ENCODE data around the gene FAM13A.
A peak's percentile ranks its signal among the peaks of the same experiment; 100 is the strongest.

The FAM13A gene

GRCh38 chr4:88775529-88775928 lies 281.5 kb downstream of the FAM13A start:
- H3K27me3 ChIP-seq (ENCODE audit: insufficient read depth, low read length): no peaks in the 10 kb centered on the region
- H3K36me3 ChIP-seq (ENCODE audit: insufficient read depth, low read depth, low read length): no peaks in the 10 kb centered on the region
- H3K4me3 ChIP-seq (ENCODE audit: low read length): no peak overlapping the region
- no peak overlapping the region for H3K27ac ChIP-seq (ENCODE audit: low read length)
- H3K9ac ChIP-seq (ENCODE audit: low read depth, low read length): no peak overlapping the region
- no peaks in the 10 kb centered on the region for H3K9me3 ChIP-seq (ENCODE audit: insufficient read depth, low read depth, low read length)
- H3K4me1 ChIP-seq (ENCODE audit: insufficient read depth, low read length): no peaks in the 10 kb centered on the region

DNA sequence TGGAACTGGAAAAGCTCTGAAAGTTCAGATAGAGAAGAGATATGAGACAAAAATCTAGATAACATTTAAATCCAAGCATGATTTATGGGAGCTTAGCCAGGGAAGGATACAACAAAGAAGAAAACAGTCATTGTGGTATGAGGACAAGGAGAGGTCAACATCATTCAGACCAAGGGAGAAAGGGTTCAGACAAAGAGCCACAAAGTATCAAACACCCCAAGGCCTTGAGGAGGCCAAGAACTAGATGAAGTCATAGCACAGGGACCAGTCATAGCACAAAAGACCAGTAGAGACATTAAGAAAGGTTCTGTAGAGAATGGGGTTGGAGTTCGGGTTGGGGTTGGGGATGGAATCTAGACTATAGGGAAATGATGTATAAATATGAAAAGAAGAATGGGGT lies 282.0 kb downstream of the FAM13A start:
- H3K9me3 ChIP-seq (ENCODE audit: insufficient read depth, low read depth, low read length): no peaks in the 10 kb centered on the region
- no peaks in the 10 kb centered on the region for H3K4me1 ChIP-seq (ENCODE audit: insufficient read depth, low read length)
- H3K4me3 ChIP-seq (ENCODE audit: low read length): no peak overlapping the region
- no peak overlapping the region for H3K27ac ChIP-seq (ENCODE audit: low read length)
- no peaks in the 10 kb centered on the region for H3K27me3 ChIP-seq (ENCODE audit: insufficient read depth, low read length)
- no peak overlapping the region for H3K9ac ChIP-seq (ENCODE audit: low read depth, low read length)
- no peaks in the 10 kb centered on the region for H3K36me3 ChIP-seq (ENCODE audit: insufficient read depth, low read depth, low read length)

DNA sequence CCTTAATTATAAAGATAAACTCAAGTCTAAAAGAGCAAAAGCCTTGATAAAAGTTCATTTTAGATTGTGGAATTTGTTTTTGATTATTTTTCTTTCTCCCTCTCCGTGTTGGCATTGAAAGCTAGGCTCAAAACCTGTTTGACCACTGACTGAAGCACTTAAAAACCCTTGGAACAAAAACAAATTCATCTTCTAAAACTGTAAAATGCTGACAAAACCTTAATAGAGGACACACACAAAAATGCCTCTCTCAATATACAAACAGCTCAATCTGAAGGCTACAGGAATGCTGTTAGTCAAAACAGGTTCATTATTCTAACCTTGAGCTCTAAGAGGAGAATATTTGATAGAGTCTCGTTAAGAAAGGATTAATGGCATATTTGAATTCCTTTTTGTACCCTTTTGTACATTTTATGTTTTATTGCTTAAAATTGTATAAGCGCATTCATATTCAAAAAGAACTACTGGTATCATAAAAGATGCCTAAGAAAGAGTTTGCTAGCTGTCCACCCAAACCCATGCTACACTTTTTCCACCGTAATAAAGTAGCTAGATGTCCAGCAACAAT lies 285.0 kb downstream of the FAM13A start:
- Histone ChIP-seq H3K27me3 (ENCODE audit: insufficient read depth, low read length) (no peaks in the 10 kb centered on the region), H3K9me3 (ENCODE audit: insufficient read depth, low read depth, low read length) (no peaks in the 10 kb centered on the region), H3K36me3 (ENCODE audit: insufficient read depth, low read depth, low read length) (0 out of 2 replicates have a peak, but pooled peaks cover 3% of the 10 kb centered on the region), H3K4me1 (ENCODE audit: insufficient read depth, low read length) (no peaks in the 10 kb centered on the region), H3K9ac (ENCODE audit: low read depth, low read length) (no peak overlapping the region), H3K27ac (ENCODE audit: low read length) (no peak overlapping the region), H3K4me3 (ENCODE audit: low read length) (no peak overlapping the region)

DNA sequence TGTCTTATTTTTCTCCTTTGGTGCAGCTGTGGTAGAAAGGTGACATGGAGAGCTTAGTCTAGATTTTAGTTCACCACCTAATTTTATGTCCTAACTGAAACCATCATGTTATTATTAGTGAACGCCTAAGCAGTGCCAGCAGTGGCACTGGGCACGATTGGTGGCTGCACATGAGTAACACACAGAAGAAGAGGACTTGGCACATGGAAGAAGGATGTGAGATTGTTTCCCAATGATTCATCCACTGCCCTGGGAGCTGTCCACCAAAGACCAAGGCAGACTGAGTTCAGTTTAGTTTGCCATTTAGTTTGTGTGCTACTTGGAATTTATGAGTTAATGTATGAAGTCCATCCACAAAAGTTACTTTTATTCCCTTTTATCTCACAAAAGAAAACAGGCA lies 291.3 kb downstream of the FAM13A start:
- Histone ChIP-seq H3K36me3 (ENCODE audit: insufficient read depth, low read depth, low read length) (0 out of 2 replicates have a peak, but pooled peaks cover 3% of the 10 kb centered on the region), H3K4me3 (ENCODE audit: low read length) (no peak overlapping the region), H3K27me3 (ENCODE audit: insufficient read depth, low read length) (no peaks in the 10 kb centered on the region), H3K27ac (ENCODE audit: low read length) (no peak overlapping the region), H3K9ac (ENCODE audit: low read depth, low read length) (no peak overlapping the region), H3K4me1 (ENCODE audit: insufficient read depth, low read length) (no peaks in the 10 kb centered on the region; the same call in 1 of the 2 replicates), H3K9me3 (ENCODE audit: insufficient read depth, low read depth, low read length) (no peaks in the 10 kb centered on the region)

DNA sequence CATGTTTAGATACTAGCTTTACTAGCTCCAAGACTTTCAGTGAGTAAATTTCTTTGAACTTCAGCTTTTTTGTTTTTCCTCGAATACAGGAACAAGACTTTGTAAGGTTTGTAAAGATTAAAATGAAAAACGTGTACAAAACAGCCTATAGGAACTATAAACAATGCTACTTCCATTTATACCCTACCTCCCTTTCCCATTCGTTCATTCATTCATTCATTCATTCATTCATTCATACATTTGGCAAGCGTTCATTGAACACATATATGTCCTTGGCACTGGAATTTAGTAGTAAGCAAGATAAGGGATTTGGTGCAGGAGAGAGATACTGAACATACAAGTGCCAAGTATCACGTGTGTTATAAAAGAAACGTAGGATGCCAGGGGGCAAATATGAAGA lies 293.9 kb downstream of the FAM13A start:
- Histone ChIP-seq H3K27me3 (ENCODE audit: insufficient read depth, low read length) (no peaks in the 10 kb centered on the region), H3K9ac (ENCODE audit: low read depth, low read length) (no peak overlapping the region), H3K36me3 (ENCODE audit: insufficient read depth, low read depth, low read length) (0 out of 2 replicates have a peak, but pooled peaks cover 3% of the 10 kb centered on the region), H3K4me1 (ENCODE audit: insufficient read depth, low read length) (peaks cover 14% of the 10 kb centered on the region), H3K9me3 (ENCODE audit: insufficient read depth, low read depth, low read length) (no peaks in the 10 kb centered on the region), H3K4me3 (ENCODE audit: low read length) (no peak overlapping the region), H3K27ac (ENCODE audit: low read length) (no peak overlapping the region)

DNA sequence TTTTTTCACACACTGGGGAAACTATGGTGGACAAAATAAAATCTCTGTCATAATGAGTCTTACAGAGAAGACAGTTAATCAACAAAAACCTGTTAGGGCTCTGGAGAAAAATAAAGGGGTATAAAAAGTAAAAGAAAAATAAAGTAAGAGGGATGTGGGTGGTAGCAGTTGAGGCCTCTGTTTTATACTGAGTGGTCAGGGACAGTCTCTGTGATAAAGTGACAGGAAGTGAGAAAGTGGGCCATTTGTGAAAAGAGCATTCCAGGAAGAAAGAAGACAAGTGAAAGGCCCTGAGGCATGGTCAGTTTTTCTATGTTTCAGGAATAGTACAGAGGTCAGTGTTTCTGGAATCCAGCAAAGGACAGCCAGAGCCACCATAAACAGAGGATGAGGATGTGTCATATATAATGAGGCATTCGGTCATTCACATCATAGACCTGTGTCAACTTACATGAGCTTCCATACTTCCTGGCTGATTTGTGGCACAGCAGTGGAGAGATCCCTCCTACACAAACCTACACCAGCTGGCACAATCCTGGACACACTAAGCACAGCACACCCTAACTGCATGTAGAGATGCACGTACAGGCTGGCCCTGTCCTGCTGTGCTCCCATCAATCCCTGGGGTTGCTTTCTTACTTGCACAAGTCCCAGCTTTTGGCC lies 295.0 kb downstream of the FAM13A start:
- no peak overlapping the region for H3K27ac ChIP-seq (ENCODE audit: low read length)
- H3K9me3 ChIP-seq (ENCODE audit: insufficient read depth, low read depth, low read length): no peaks in the 10 kb centered on the region
- H3K27me3 ChIP-seq (ENCODE audit: insufficient read depth, low read length): no peaks in the 10 kb centered on the region
- H3K4me3 ChIP-seq (ENCODE audit: low read length): no peak overlapping the region
- peaks cover 14% of the 10 kb centered on the region for H3K4me1 ChIP-seq (ENCODE audit: insufficient read depth, low read length)
- H3K9ac ChIP-seq (ENCODE audit: low read depth, low read length): no peak overlapping the region
- H3K36me3 ChIP-seq (ENCODE audit: insufficient read depth, low read depth, low read length): no peaks in the 10 kb centered on the region

- peaks cover 14% of the 10 kb centered on the region for H3K4me1 ChIP-seq (ENCODE audit: insufficient read depth, low read length)
- no peaks in the 10 kb centered on the region for H3K9me3 ChIP-seq (ENCODE audit: insufficient read depth, low read depth, low read length)
- H3K27ac ChIP-seq (ENCODE audit: low read length): no peak overlapping the region
- no peaks in the 10 kb centered on the region for H3K36me3 ChIP-seq (ENCODE audit: insufficient read depth, low read depth, low read length)
- no peak overlapping the region for H3K4me3 ChIP-seq (ENCODE audit: low read length)
- H3K27me3 ChIP-seq (ENCODE audit: insufficient read depth, low read length): no peaks in the 10 kb centered on the region
- no peak overlapping the region for H3K9ac ChIP-seq (ENCODE audit: low read depth, low read length)
These were observed 295.6 kb downstream of the FAM13A start for GRCh38 chr4:88761342-88761741.

DNA sequence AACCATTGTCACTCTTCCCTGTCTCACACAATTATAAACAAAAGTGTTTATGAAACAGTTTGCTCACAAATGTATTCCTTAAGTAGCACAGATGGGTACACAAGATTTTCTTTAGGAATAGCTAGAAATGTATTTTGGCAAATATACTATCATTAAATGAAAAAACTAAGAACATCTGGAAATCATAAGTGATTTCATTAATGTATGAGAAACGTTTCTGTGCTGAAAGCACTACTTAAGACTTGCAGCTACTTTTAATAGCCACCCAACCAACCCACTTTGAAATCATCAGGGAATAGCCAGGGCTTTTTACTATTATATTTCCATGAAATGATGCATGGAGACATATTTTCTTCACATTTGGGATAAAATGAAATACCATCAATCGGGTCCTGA lies 297.1 kb downstream of the FAM13A start:
- Histone ChIP-seq H3K36me3 (ENCODE audit: insufficient read depth, low read depth, low read length) (no peaks in the 10 kb centered on the region), H3K27me3 (ENCODE audit: insufficient read depth, low read length) (no peaks in the 10 kb centered on the region), H3K4me3 (ENCODE audit: low read length) (no peak overlapping the region), H3K9me3 (ENCODE audit: insufficient read depth, low read depth, low read length) (no peaks in the 10 kb centered on the region), H3K4me1 (ENCODE audit: insufficient read depth, low read length) (peaks cover 14% of the 10 kb centered on the region), H3K27ac (ENCODE audit: low read length) (no peak overlapping the region), H3K9ac (ENCODE audit: low read depth, low read length) (no peak overlapping the region; the same call in 1 of the 2 replicates)

GRCh38 chr4:88759039-88759894 lies 297.7 kb downstream of the FAM13A start:
- Histone ChIP-seq H3K4me3 (ENCODE audit: low read length) (peak overlapping the region; percentile 30; the same call in 1 of the 2 replicates), H3K27ac (ENCODE audit: low read length) (no peak overlapping the region), H3K4me1 (ENCODE audit: insufficient read depth, low read length) (peaks cover 14% of the 10 kb centered on the region), H3K36me3 (ENCODE audit: insufficient read depth, low read depth, low read length) (no peaks in the 10 kb centered on the region), H3K9me3 (ENCODE audit: insufficient read depth, low read depth, low read length) (no peaks in the 10 kb centered on the region), H3K27me3 (ENCODE audit: insufficient read depth, low read length) (no peaks in the 10 kb centered on the region), H3K9ac (ENCODE audit: low read depth, low read length) (peak overlapping the region; percentile 9; the same call in 1 of the 2 replicates)

DNA sequence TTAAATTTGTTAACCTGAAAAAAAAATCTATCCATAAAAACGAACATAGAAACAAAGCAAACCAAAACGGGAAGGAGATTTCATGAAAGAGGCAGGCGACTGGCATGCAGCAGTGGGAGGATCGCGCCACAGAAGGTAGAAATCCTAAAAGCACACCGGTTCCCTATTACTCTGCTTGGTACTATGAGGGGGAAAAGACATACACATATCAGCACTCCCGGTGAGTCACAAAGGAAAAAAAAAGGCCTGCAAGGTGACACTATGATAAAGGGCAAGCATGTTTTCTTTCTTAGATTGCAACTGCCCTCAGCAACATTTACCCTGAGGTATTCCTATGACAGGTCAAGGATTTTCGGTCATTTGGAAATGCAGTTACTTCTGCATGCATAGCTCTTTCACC lies 298.7 kb downstream of the FAM13A start:
- no peak overlapping the region for H3K4me3 ChIP-seq (ENCODE audit: low read length)
- no peaks in the 10 kb centered on the region for H3K36me3 ChIP-seq (ENCODE audit: insufficient read depth, low read depth, low read length)
- H3K27me3 ChIP-seq (ENCODE audit: insufficient read depth, low read length): no peaks in the 10 kb centered on the region
- H3K9me3 ChIP-seq (ENCODE audit: insufficient read depth, low read depth, low read length): no peaks in the 10 kb centered on the region
- H3K9ac ChIP-seq (ENCODE audit: low read depth, low read length): no peak overlapping the region
- H3K27ac ChIP-seq (ENCODE audit: low read length): no peak overlapping the region
- H3K4me1 ChIP-seq (ENCODE audit: insufficient read depth, low read length): peaks cover 14% of the 10 kb centered on the region

- H3K27me3 ChIP-seq (ENCODE audit: insufficient read depth, low read length): no peaks in the 10 kb centered on the region
- H3K9ac ChIP-seq (ENCODE audit: low read depth, low read length): no peak overlapping the region
- no peak overlapping the region for H3K27ac ChIP-seq (ENCODE audit: low read length)
These were observed 299.2 kb downstream of the FAM13A start for GRCh38 chr4:88757776-88758175.

More at GRCh38 chr4:88757776-88758175, 299.2 kb downstream of the FAM13A start:
- Histone ChIP-seq H3K9me3 (ENCODE audit: insufficient read depth, low read depth, low read length) (no peaks in the 10 kb centered on the region), H3K4me3 (ENCODE audit: low read length) (no peak overlapping the region), H3K36me3 (ENCODE audit: insufficient read depth, low read depth, low read length) (no peaks in the 10 kb centered on the region), H3K4me1 (ENCODE audit: insufficient read depth, low read length) (peaks cover 14% of the 10 kb centered on the region)

Data from iPS-20b (cell line).